Hepatocyte (in vitro differentiated cells): Measurements from ENCODE around the gene TTC34. TPM values are rescaled to one million over a fixed set of nuclear protein-coding genes. Genes with fewer than 3 reads are reported as not detected.
"Not testable (repeated sequence)": the region's sequence is repeated elsewhere in the genome, so short reads cannot be mapped to it uniquely, and the experiment has no call there.

ENCODE experiments used
- DNase-seq: peaks from one replicate; pipeline ENCODE4 v3.0.0-alpha.2; 2016; ENCODE audit warnings: low spot score
- H2AFZ ChIP-seq: fragments of 200-600 bp; sonication (generic); 2 replicates; pipeline ENCODE4 v1.6.0; 2016; ENCODE audit warnings: antibody characterized with exemption, mild to moderate bottlenecking
- H3K27ac ChIP-seq: fragments of 200-600 bp; sonication (generic); 2 replicates; pipeline ENCODE4 v1.5.1; 2016; ENCODE audit warnings: mild to moderate bottlenecking
- H3K27me3 ChIP-seq: fragments of 200-600 bp; sonication (generic); 2 replicates; pipeline ENCODE4 v1.6.1; 2016
- H3K36me3 ChIP-seq: fragments of 200-600 bp; sonication (generic); replicated peaks from 2 replicates; pipeline ENCODE4 v1.5.1; 2016; ENCODE audit warnings: low read depth; ENCODE audit not compliant: insufficient read depth
- H3K4me1 ChIP-seq: fragments of 200-600 bp; sonication (generic); 2 replicates; pipeline ENCODE4 v1.5.1; 2016; ENCODE audit warnings: mild to moderate bottlenecking, moderate library complexity; ENCODE audit not compliant: insufficient read depth
- H3K4me2 ChIP-seq: fragments of 200-600 bp; sonication (generic); 2 replicates; pipeline ENCODE4 v1.6.0; 2016
- H3K4me3 ChIP-seq: fragments of 200-600 bp; sonication (generic); 2 replicates; pipeline ENCODE4 v1.5.1; 2016; ENCODE audit warnings: mild to moderate bottlenecking
- H3K79me2 ChIP-seq: fragments of 200-600 bp; sonication (generic); 2 replicates; pipeline ENCODE4 v1.6.0; 2017; ENCODE audit warnings: mild to moderate bottlenecking
- H3K9me2 ChIP-seq: fragments of 200-600 bp; sonication (generic); replicated peaks from 2 replicates; pipeline ENCODE4 v1.6.0; 2017; ENCODE audit warnings: mild to moderate bottlenecking; ENCODE audit not compliant: insufficient read depth
- H3K9me3 ChIP-seq: fragments of 200-600 bp; sonication (generic); 2 replicates; pipeline ENCODE4 v1.5.1; 2016; ENCODE audit warnings: low read depth, mild to moderate bottlenecking
- H4K20me1 ChIP-seq: fragments of 200-600 bp; sonication (generic); 2 replicates; pipeline ENCODE4 v1.6.0; 2016; ENCODE audit warnings: mild to moderate bottlenecking; ENCODE audit not compliant: insufficient read depth, poor library complexity, severe bottlenecking
- WGBS: methylation state at CpG from one replicate; pipeline ENCODE4 v1.1.6; 2016; ENCODE audit warnings: low lambda C conversion rate; ENCODE audit errors: missing lambda C conversion rate; 5-methylcytosine and 5-hydroxymethylcytosine counted together
- polyA plus RNA-seq: library from polyadenylated mRNA; unstranded; fragments of >200 nt; fragmentation: Nextera tagmentation; extraction: Ambion mirVana; gene quantifications from 2 replicates; pipeline ENCODE4 v1.2.1, GENCODE V29; 2016
- total RNA-seq: library from RNA; depleted of rRNA; stranded (reverse); fragments of >200 nt; gene quantifications from 2 replicates; pipeline ENCODE4 v1.2.3, GENCODE V29; 2014

Gene TTC34
- total and polyA plus RNA-seq, 2 experiments from 2014 or later: 0.13 to 0.33 TPM

DNA sequence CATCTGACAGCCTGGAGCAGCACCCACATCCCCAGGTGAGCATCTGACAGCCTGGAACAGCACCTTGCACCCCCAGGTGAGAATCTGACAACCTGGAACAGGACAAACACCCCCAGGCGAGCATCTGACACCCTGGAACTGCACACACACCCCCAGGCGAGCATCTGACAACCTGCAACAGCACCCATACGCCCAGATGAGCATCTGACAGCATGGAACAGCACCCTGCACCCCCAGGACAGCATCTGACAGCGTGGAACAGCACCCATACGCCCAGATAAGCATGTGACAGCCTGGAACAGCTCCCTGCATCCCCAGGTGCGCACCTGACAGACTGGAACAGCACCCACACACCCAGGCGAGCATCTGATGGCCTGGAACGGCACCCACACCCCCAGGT is 49.0 kb downstream of the TTC34 start:
- H3K36me3 ChIP-seq, H3K4me1 ChIP-seq, H3K9me2 ChIP-seq, H4K20me1 ChIP-seq, H3K79me2 ChIP-seq, H3K4me3 ChIP-seq, H3K27ac ChIP-seq, H3K9me3 ChIP-seq, H3K4me2 ChIP-seq, H3K27me3 ChIP-seq, H2AFZ ChIP-seq, DNase-seq: not testable (repeated sequence)
- WGBS: 8% methylated on average over 2 of the region's 8 CpGs

DNA sequence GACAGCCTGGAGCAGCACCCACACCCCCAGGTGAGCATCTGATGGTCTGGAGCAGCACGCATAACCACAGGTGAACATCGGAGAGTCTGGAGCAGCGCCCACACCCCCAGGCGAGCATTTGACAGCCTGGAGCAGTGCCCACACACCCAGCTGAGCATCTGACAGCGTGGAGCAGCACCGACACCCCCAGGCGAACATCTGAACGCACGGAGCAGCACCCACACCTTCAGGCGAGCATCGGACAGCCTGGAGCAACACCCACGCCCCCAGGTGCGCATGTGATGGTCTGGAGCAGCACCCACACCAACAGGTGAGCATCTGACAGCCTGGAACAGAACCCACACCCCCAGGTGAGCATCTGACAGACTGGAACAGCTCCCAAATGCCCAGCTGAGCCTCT is 49.6 kb downstream of the TTC34 start:
- H2AFZ ChIP-seq, H3K27ac ChIP-seq, H3K36me3 ChIP-seq, H3K9me2 ChIP-seq, DNase-seq, H3K4me1 ChIP-seq, H3K4me2 ChIP-seq, H3K79me2 ChIP-seq, H3K4me3 ChIP-seq, H3K27me3 ChIP-seq, H3K9me3 ChIP-seq, H4K20me1 ChIP-seq: not testable (repeated sequence)
- WGBS: no CpG with 5 or more reads among the region's 13 CpGs

DNA sequence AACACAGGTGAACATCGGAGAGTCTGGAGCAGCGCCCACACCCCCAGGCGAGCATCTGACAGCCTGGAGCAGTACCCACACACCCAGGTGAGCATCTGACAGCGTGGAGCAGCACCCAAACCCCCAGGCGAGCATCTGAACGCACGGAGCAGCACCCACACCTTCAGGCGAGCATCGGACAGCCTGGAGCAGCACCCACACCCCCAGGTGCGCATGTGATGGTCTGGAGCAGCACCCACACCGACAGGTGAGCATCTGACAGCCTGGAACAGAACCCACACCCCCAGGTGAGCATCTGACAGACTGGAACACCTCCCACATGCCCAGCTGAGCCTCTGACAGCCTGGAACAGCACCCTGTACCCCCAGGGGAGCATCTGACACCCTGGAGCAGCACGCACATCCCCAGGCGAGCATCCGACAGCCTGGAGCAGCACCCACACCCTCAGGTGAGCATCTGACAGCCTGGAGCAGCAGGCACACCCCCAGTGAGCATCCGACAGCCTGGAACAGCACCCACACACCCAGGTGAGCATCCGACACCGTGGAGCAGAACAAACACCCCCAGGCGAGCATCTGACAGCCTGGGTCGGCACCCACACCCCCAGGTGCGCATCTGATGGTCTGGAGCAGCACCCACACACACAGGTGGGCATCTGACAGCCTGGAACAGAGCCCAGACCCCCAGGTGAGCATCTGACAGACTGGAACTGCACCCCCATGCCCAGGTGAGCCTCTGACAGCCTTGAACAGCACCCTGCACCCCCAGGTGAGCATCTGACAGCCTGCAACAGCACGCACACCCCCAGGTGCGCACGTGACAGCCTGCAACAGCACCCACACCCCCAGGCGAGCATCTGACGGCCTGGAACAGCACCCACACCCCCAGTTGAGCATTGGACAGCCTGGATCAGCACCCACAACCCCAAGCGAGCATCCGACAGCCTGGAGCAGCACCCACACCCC is 50.4 kb downstream of the TTC34 start:
- 67% methylated on average over 3 of the region's 27 CpGs for WGBS

DNA sequence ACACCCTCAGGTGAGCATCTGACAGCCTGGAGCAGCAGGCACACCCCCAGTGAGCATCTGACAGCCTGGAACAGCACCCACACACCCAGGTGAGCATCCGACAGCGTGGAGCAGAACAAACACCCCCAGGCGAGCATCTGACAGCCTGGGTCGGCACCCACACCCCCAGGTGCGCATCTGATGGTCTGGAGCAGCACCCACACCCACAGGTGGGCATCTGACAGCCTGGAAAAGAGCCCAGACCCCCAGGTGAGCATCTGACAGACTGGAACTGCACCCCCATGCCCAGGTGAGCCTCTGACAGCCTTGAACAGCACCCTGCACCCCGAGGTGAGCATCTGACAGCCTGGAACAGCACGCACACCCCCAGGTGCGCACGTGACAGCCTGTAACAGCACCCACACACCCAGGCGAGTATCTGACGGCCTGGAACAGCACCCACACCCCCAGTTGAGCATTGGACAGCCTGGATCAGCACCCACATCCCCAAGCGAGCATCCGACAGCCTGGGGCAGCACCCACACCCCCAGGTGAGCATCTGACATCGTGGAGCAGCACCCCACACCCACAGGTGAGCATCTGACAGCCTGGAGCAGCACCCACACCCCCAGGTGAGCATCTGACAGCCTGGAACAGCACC is 51.3 kb downstream of the TTC34 start:
- WGBS: 61% methylated on average over 7 of the region's 14 CpGs
- H3K36me3 ChIP-seq, H3K4me1 ChIP-seq: not testable (repeated sequence)

More for the DNA sequence above, 50.4 kb downstream of the TTC34 start:
- H3K27me3 ChIP-seq, H3K4me1 ChIP-seq, H3K9me2 ChIP-seq, DNase-seq, H3K27ac ChIP-seq, H3K4me3 ChIP-seq, H3K36me3 ChIP-seq, H3K9me3 ChIP-seq, H4K20me1 ChIP-seq, H3K4me2 ChIP-seq, H2AFZ ChIP-seq, H3K79me2 ChIP-seq: not testable (repeated sequence)

DNA sequence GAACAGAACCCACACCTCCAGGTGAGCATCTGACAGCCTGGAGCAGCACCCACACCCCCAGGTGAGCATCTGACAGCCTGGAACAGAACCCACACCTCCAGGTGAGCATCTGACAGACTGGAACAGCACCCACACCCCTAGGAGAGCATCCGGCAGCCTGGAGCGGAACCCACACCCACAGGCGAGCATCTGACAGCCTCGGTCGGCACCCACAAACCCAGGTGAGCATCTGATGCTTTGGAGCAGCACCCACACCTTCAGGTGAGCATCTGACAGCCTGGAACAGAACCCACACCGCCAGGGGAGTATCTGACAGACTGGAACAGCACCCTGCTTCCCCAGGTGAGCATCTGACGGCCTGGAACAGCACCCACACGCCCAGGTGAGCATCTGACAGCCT is 52.9 kb downstream of the TTC34 start:
- not testable (repeated sequence) for H4K20me1 ChIP-seq, DNase-seq, H3K4me2 ChIP-seq, H2AFZ ChIP-seq, H3K79me2 ChIP-seq, H3K4me3 ChIP-seq, H3K9me3 ChIP-seq, H3K9me2 ChIP-seq, H3K4me1 ChIP-seq, H3K27ac ChIP-seq, H3K36me3 ChIP-seq, H3K27me3 ChIP-seq
- WGBS: 17% methylated on average over 2 of the region's 8 CpGs

More for the DNA sequence above, 51.3 kb downstream of the TTC34 start:
- H3K27me3 ChIP-seq, H4K20me1 ChIP-seq, H3K9me3 ChIP-seq, H3K4me3 ChIP-seq, H3K79me2 ChIP-seq, H3K9me2 ChIP-seq, H3K4me2 ChIP-seq, H3K27ac ChIP-seq, H2AFZ ChIP-seq, DNase-seq: not testable (repeated sequence)

DNA sequence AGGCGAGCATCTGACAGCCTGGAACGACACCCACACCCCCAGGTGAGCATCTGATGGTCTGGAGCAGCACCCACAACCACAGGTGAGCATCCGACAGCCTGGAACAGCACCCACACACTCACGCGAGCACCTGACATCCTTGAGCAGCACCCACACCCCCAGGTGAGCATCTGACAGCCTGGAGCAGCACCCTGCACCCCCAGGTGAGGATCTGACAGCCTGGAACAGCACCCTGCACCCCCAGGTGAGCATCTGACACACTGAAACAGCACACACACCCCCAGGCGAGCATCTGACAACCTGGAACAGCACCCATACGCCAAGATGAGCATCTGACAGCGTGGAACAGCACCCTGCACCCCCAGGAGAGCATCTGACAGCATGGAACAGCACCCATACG is 106.7 kb downstream of the TTC34 start:
- not testable (repeated sequence) for H3K27me3 ChIP-seq, H2AFZ ChIP-seq, H3K27ac ChIP-seq, H3K4me1 ChIP-seq, H3K36me3 ChIP-seq, H3K4me2 ChIP-seq, H3K79me2 ChIP-seq, H3K4me3 ChIP-seq, H3K9me3 ChIP-seq, DNase-seq, H3K9me2 ChIP-seq, H4K20me1 ChIP-seq
- WGBS: 71% methylated on average over 5 of the region's 9 CpGs

DNA sequence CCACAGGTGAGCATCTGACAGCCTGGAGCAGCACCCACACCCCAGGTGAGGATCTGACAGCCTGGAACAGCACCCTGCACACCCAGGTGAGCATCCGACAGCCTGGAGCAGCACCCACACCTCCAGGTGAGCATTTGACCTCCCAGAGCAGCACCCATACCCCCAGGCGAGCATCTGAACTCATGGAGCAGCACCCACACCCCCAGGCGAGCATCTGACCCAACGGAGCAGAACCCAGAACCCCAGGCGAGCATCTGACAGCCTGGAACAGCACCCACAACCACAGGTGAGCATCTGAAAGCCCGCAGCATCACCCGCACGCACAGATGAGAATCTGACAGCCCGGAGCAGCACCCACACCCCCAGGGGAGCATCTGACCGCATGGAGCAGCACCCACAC is 111.3 kb downstream of the TTC34 start:
- not testable (repeated sequence) for DNase-seq, H3K9me3 ChIP-seq
- 51% methylated on average over 5 of the region's 10 CpGs for WGBS

DNA sequence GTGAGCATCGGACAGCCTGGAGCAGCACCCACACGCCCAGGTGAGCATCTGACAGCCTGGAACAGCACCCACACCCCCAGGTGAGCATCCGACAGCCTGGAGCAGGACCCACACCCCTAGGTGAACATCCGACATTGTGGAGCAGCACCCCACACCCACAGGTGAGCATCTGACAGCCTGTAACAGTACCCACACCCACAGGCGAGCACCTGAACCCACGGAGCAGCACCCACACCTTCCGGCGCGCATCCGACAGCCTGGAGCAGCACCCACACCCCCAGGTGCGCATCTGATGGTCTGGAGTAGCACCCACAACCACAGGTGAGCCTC is 113.2 kb downstream of the TTC34 start:
- not testable (repeated sequence) for H3K79me2 ChIP-seq, DNase-seq, H4K20me1 ChIP-seq, H3K27me3 ChIP-seq, H3K36me3 ChIP-seq, H3K4me2 ChIP-seq, H2AFZ ChIP-seq, H3K27ac ChIP-seq, H3K9me2 ChIP-seq, H3K4me1 ChIP-seq, H3K4me3 ChIP-seq, H3K9me3 ChIP-seq
- WGBS: 78% methylated on average over 11 of the region's 11 CpGs

More for the DNA sequence above, 111.3 kb downstream of the TTC34 start:
- H3K79me2 ChIP-seq, H3K36me3 ChIP-seq, H3K4me1 ChIP-seq, H3K27ac ChIP-seq, H3K4me2 ChIP-seq, H3K9me2 ChIP-seq, H3K4me3 ChIP-seq, H3K27me3 ChIP-seq, H4K20me1 ChIP-seq, H2AFZ ChIP-seq: not testable (repeated sequence)
